ENCODE data around the gene CDC42. TPM values are rescaled to one million over a fixed set of nuclear protein-coding genes. Genes with fewer than 3 reads are reported as not detected.
"Not testable (repeated sequence)": the region's sequence is repeated elsewhere in the genome, so short reads cannot be mapped to it uniquely, and the experiment has no call there.

Gene CDC42
- total RNA-seq, 1 experiment from 2014 or later, result 217 TPM

- H3K9me2 ChIP-seq (ENCODE audit: insufficient read depth); H3K36me3 ChIP-seq (ENCODE audit: control insufficient read depth in 1 of 2, insufficient read depth in 2 of 2, low read length in 2 of 2); BruUV-seq (replicated peaks); H2AFZ ChIP-seq (ENCODE audit: low read depth, low read length, poor library complexity, severe bottlenecking); H3K4me3 ChIP-seq (replicated peaks in 1 of 2; ENCODE audit: low read depth in 1 of 2, low read length in 2 of 2); ATAC-seq; H3K27me3 ChIP-seq (ENCODE audit: insufficient read depth, low read length); H3K4me2 ChIP-seq (ENCODE audit: low read length); RAD21 ChIA-PET (ENCODE audit: low non-redundant PET in 1 of 2, low total read pairs in 2 of 2, uncharacterized antibody in 2 of 2, unreplicated experiment in 2 of 2); intact Hi-C loops (cut with micrococcal nuclease); H3K9me3 ChIP-seq (ENCODE audit: control insufficient read depth in 1 of 2, insufficient read depth in 1 of 2, low read depth in 1 of 2, low read length in 2 of 2); H4K20me1 ChIP-seq (ENCODE audit: insufficient read depth); CTCF ChIA-PET; H3K9ac ChIP-seq (ENCODE audit: low read length); POLR2A ChIA-PET; DNase-seq (ENCODE audit: low read depth, low spot score); H3K79me2 ChIP-seq (ENCODE audit: insufficient read depth, low read length); H3K27ac ChIP-seq (ENCODE audit: low read depth, low read length); H3K4me1 ChIP-seq (ENCODE audit: control insufficient read depth in 1 of 2, insufficient read depth in 2 of 2, low read length in 2 of 2): not testable (repeated sequence)
Measured at GRCh38 chr1:22012752-22013151, 39.8 kb upstream of the CDC42 start.

DNA sequence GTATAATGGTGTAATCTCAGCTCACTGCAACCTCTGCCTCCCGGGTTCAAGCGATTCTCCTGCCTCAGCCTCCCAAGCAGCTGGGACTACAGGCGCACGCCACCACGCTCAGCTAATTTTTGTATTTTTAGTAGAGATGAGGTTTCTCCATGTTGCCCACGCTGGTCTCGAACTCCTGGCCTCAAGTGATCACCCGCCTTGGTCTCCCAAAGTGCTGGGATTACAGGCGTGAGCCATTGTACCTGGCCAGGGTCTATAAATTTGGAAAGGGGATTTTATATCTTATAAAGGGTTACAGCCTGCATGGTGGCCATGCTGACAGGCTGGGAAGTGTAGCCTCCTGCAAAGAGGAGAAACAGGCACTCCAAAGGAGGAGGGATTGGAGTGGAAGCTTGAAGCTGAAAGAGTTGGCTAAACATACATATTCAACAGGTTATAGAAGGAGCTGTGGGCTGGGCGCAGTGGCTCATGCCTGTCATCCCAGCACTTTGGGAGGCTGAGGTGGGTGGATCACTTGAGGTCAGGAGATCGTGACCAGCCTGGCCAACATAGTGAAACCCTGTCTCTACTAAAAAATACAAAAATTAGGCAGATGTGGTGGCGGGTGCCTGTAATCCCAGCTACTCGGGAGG is 37.8 kb upstream of the CDC42 start:
- H2AFZ ChIP-seq (ENCODE audit: low read depth, low read length, poor library complexity, severe bottlenecking); RAD21 ChIA-PET (ENCODE audit: low non-redundant PET in 1 of 2, low total read pairs in 2 of 2, uncharacterized antibody in 2 of 2, unreplicated experiment in 2 of 2); H3K4me3 ChIP-seq (replicated peaks in 1 of 2; ENCODE audit: low read depth in 1 of 2, low read length in 2 of 2); H3K27ac ChIP-seq (ENCODE audit: low read depth, low read length); H3K4me2 ChIP-seq (ENCODE audit: low read length); H3K9me2 ChIP-seq (ENCODE audit: insufficient read depth); ATAC-seq; DNase-seq (ENCODE audit: low read depth, low spot score); POLR2A ChIA-PET; H4K20me1 ChIP-seq (ENCODE audit: insufficient read depth); H3K9ac ChIP-seq (ENCODE audit: low read length); intact Hi-C loops (cut with micrococcal nuclease); H3K9me3 ChIP-seq (ENCODE audit: control insufficient read depth in 1 of 2, insufficient read depth in 1 of 2, low read depth in 1 of 2, low read length in 2 of 2); CTCF ChIA-PET; H3K36me3 ChIP-seq (ENCODE audit: control insufficient read depth in 1 of 2, insufficient read depth in 2 of 2, low read length in 2 of 2); H3K27me3 ChIP-seq (ENCODE audit: insufficient read depth, low read length); BruUV-seq (replicated peaks); H3K79me2 ChIP-seq (ENCODE audit: insufficient read depth, low read length): not testable (repeated sequence)
- peaks cover 0 to 10% of the 10 kb centered on the region in 2 experiments; a peak in 2 of 4 replicates for H3K4me1 ChIP-seq (ENCODE audit: control insufficient read depth in 1 of 2, insufficient read depth in 2 of 2, low read length in 2 of 2)
